ENCODE measurements around the gene PDP2. TPM values are rescaled to one million over a fixed set of nuclear protein-coding genes. Genes with fewer than 3 reads are reported as not detected.

PDP2 gene
- total RNA-seq, 1 donor, result 6.2 TPM

GRCh38 chr16:66851166-66851964, 28.9 kb upstream of the PDP2 start:
- no peak overlapping the region for H3K4me3 ChIP-seq (ENCODE audit: low read depth, low read length)
- TF ChIP-seq CTCF (IDR thresholded peaks at IDR 0.05; ENCODE audit: insufficient read depth, low read length), result no peak
- DNase-seq (ENCODE audit: low read depth), result no peak

- no peak overlapping the region for H3K4me3 ChIP-seq (ENCODE audit: low read depth, low read length)
- no peak for DNase-seq (ENCODE audit: low read depth)
- TF ChIP-seq CTCF (IDR thresholded peaks at IDR 0.05; ENCODE audit: insufficient read depth, low read length), result no peak
Measured at GRCh38 chr16:66853261-66854139, 26.8 kb upstream of the PDP2 start.

GRCh38 chr16:66856184-66856730, 24.1 kb upstream of the PDP2 start:
- no peak for TF ChIP-seq CTCF (IDR thresholded peaks at IDR 0.05; ENCODE audit: insufficient read depth, low read length)
- DNase-seq (ENCODE audit: low read depth), result no peak
- H3K4me3 ChIP-seq (ENCODE audit: low read depth, low read length), result no peak overlapping the region

- DNase-seq (ENCODE audit: low read depth), result no peak
- TF ChIP-seq CTCF (IDR thresholded peaks at IDR 0.05; ENCODE audit: insufficient read depth, low read length), result no peak
- H3K4me3 ChIP-seq (ENCODE audit: low read depth, low read length), result no peak overlapping the region
Measured at GRCh38 chr16:66856801-66857200, 23.5 kb upstream of the PDP2 start.

- TF ChIP-seq CTCF (IDR thresholded peaks at IDR 0.05; ENCODE audit: insufficient read depth, low read length), result no peak
- H3K4me3 ChIP-seq (ENCODE audit: low read depth, low read length), result no peak overlapping the region
- DNase-seq (ENCODE audit: low read depth), result no peak
Measured at GRCh38 chr16:66857437-66857836, 22.9 kb upstream of the PDP2 start.

GRCh38 chr16:66858740-66859396, 21.4 kb upstream of the PDP2 start:
- no peak for TF ChIP-seq CTCF (IDR thresholded peaks at IDR 0.05; ENCODE audit: insufficient read depth, low read length)
- no peak overlapping the region for H3K4me3 ChIP-seq (ENCODE audit: low read depth, low read length)
- peak; percentile 35 for DNase-seq (ENCODE audit: low read depth)
